HCT116 (cell line): ENCODE measurements around the gene IL20RB. TPM values are rescaled to one million over a fixed set of nuclear protein-coding genes. Genes with fewer than 3 reads are reported as not detected.
"Not testable (repeated sequence)": the region's sequence is repeated elsewhere in the genome, so short reads cannot be mapped to it uniquely, and the experiment has no call there.

Experiments used
- ATAC-seq: fragments of 200-7000 bp; cut with Tn5 transposase; 2 replicates; pipeline ENCODE4 v1.9.1; 2020; ENCODE audit warnings: mild to moderate bottlenecking, moderate library complexity
- BruUV-seq: library from RNA; stranded (reverse); fragments of 400-500 nt; replicated peaks from 2 replicates; lab custom pipeline; 2021; lab: Mats Ljungman, UMichigan
- CTCF ChIA-PET: fragments of 300-600 bp; sonication (Branson Sonifier 250); formaldehyde crosslinking; loops from one replicate; lab custom pipeline; 2021; ENCODE audit warnings: antibody characterized with exemption; lab: Charles Lee
- POLR2A ChIA-PET: fragments of 300-600, 350-600 bp; sonication (Branson Sonifier 250); formaldehyde crosslinking; loops from one replicate; lab custom pipeline; 2021; ENCODE audit warnings: antibody characterized with exemption; lab: Charles Lee
- RAD21 ChIA-PET, 2 experiments: fragments of 300-600 bp; sonication (Branson Sonifier 250); formaldehyde crosslinking; loops; one replicate each; lab custom pipeline; 2023; ENCODE audit warnings: low total read pairs in 2 of 2; ENCODE audit not compliant: uncharacterized antibody in 2 of 2, unreplicated experiment in 2 of 2, low non-redundant PET in 1 of 2; lab: Charles Lee
- DNase-seq: peaks from one replicate; pipeline ENCODE4 v3.0.0-alpha.2; 2010; ENCODE audit warnings: low read depth, low spot score
- H2AFZ ChIP-seq: fragments of 200-600 bp; shearing (Covaris generic), sonication (generic); 2 replicates; pipeline ENCODE4 v1.6.1; 2017; ENCODE audit warnings: low read depth, mixed run types, mixed read lengths, antibody characterized with exemption, low read length; ENCODE audit not compliant: poor library complexity, severe bottlenecking
- H3K27ac ChIP-seq: 2 replicates; pipeline ENCODE4 v1.5.1; 2012; ENCODE audit warnings: low read depth, low read length
- H3K27me3 ChIP-seq: fragments of 200-600 bp; sonication (generic); 2 replicates; pipeline ENCODE4 v1.6.1; 2016; ENCODE audit warnings: mixed run types, low read length, mixed read lengths; ENCODE audit not compliant: insufficient read depth
- H3K36me3 ChIP-seq, 2 experiments: fragments of 200-500 bp in 1 of 2; fragments of 200-600 bp in 1 of 2; sonication (Bioruptor generic) in 1 of 2; sonication (generic) in 1 of 2; 2 replicates each; pipeline versions ENCODE4 v1.5.1 to v1.6.1; 2014 to 2016; ENCODE audit warnings: low read length in 2 of 2, inconsistent platforms in 1 of 2, mixed read lengths in 1 of 2, mixed run types in 1 of 2; ENCODE audit not compliant: insufficient read depth in 2 of 2, control insufficient read depth in 1 of 2
- H3K4me1 ChIP-seq, 2 experiments: fragments of 200-600 bp in 1 of 2; sonication (generic) in 1 of 2; 2 replicates each; pipeline versions ENCODE4 v1.5.1 to v1.6.1; 2012 to 2017; ENCODE audit warnings: low read length in 2 of 2, inconsistent platforms in 1 of 2, mild to moderate bottlenecking in 1 of 2, mixed read lengths in 1 of 2, mixed run types in 1 of 2, moderate library complexity in 1 of 2; ENCODE audit not compliant: insufficient read depth in 2 of 2, control insufficient read depth in 1 of 2
- H3K4me2 ChIP-seq: fragments of 200-600 bp; sonication (generic); 2 replicates; pipeline ENCODE4 v1.6.1; 2017; ENCODE audit warnings: mixed run types, low read length, mixed read lengths
- H3K4me3 ChIP-seq, 2 experiments: fragments of 200-600 bp in 1 of 2; sonication (generic) in 1 of 2; replicated peaks in 1 of 2; 2 replicates each; pipeline ENCODE4 v1.5.1; 2011 to 2016; ENCODE audit warnings: low read length in 2 of 2, control low read depth in 1 of 2, low read depth in 1 of 2, mild to moderate bottlenecking in 1 of 2, mixed read lengths in 1 of 2, mixed run types in 1 of 2
- H3K79me2 ChIP-seq: fragments of 200-600 bp; sonication (generic); 2 replicates; pipeline ENCODE4 v1.6.1; 2017; ENCODE audit warnings: mild to moderate bottlenecking, mixed run types, low read length, moderate library complexity, mixed read lengths; ENCODE audit not compliant: insufficient read depth
- H3K9ac ChIP-seq: fragments of 200-600 bp; sonication (generic); 2 replicates; pipeline ENCODE4 v1.6.1; 2016; ENCODE audit warnings: low read length, mixed read lengths
- H3K9me2 ChIP-seq: fragments of 200-600 bp; sonication (generic), shearing (Covaris generic); 2 replicates; pipeline ENCODE4 v1.6.1; 2017; ENCODE audit warnings: mixed run types, mild to moderate bottlenecking, moderate library complexity; ENCODE audit not compliant: insufficient read depth
- H3K9me3 ChIP-seq, 2 experiments: fragments of 200-500 bp in 1 of 2; fragments of 200-600 bp in 1 of 2; sonication (Bioruptor generic) in 1 of 2; sonication (generic) in 1 of 2; 2 replicates each; pipeline ENCODE4 v1.6.1; 2014 to 2017; ENCODE audit warnings: low read length in 2 of 2, mixed read lengths in 2 of 2, inconsistent platforms in 1 of 2, low read depth in 1 of 2, mild to moderate bottlenecking in 1 of 2, mixed run types in 1 of 2, moderate library complexity in 1 of 2; ENCODE audit not compliant: control insufficient read depth in 1 of 2, insufficient read depth in 1 of 2
- H4K20me1 ChIP-seq: fragments of 200-600 bp; sonication (generic), shearing (Covaris generic); 2 replicates; pipeline ENCODE4 v1.6.1; 2017; ENCODE audit warnings: mixed run types, mild to moderate bottlenecking, moderate library complexity; ENCODE audit not compliant: insufficient read depth
- CBX3 ChIP-seq: IDR thresholded peaks from 2 replicates; pipeline ENCODE4 v1.6.1; 2012; ENCODE audit warnings: low read depth
- EGR1 ChIP-seq: IDR thresholded peaks from 2 replicates; pipeline ENCODE4 v1.6.1; 2012; ENCODE audit warnings: low read depth
- ELF1 ChIP-seq: IDR thresholded peaks from 2 replicates; pipeline ENCODE4 v1.6.1; 2012; ENCODE audit warnings: low read depth, borderline replicate concordance
- EZH2 ChIP-seq: fragments of 200-600 bp; sonication (generic); IDR thresholded peaks from 2 replicates; pipeline ENCODE4 v1.6.1; 2017; ENCODE audit warnings: antibody characterized with exemption, mixed run types
- EZH2phosphoT487 ChIP-seq: fragments of 200-600 bp; IDR thresholded peaks from 2 replicates; pipeline ENCODE4 v1.6.1; 2018; ENCODE audit warnings: antibody characterized with exemption, borderline replicate concordance
- POLR2A ChIP-seq: IDR thresholded peaks from 2 replicates; pipeline ENCODE4 v1.7.0; 2011; ENCODE audit warnings: borderline replicate concordance; ENCODE audit not compliant: insufficient read depth, insufficient read length; ENCODE audit errors: extremely low read depth
- POLR2AphosphoS5 ChIP-seq: IDR thresholded peaks from 2 replicates; pipeline ENCODE4 v1.6.1; 2011; ENCODE audit warnings: mild to moderate bottlenecking, low read depth, low read length, moderate library complexity
- RAD21 ChIP-seq: IDR thresholded peaks from 2 replicates; pipeline ENCODE4 v1.6.1; 2012; ENCODE audit warnings: low read depth, mild to moderate bottlenecking
- SIN3A ChIP-seq: IDR thresholded peaks from 2 replicates; pipeline ENCODE4 v1.6.1; 2012; ENCODE audit warnings: low read depth
- SP1 ChIP-seq: IDR thresholded peaks from 2 replicates; pipeline ENCODE4 v1.6.1; 2012; ENCODE audit warnings: low read depth
- SRF ChIP-seq: IDR thresholded peaks from 2 replicates; pipeline ENCODE4 v1.6.1; 2012; ENCODE audit warnings: low read depth
- TCF7L2 ChIP-seq: IDR thresholded peaks from 2 replicates; pipeline ENCODE4 v1.7.0; 2011; ENCODE audit warnings: borderline replicate concordance, inconsistent platforms; ENCODE audit not compliant: insufficient read depth, insufficient read length; ENCODE audit errors: extremely low read depth
- YY1 ChIP-seq: IDR thresholded peaks from 2 replicates; pipeline ENCODE4 v1.6.1; 2011; ENCODE audit warnings: low read length, low read depth, moderate library complexity, mild to moderate bottlenecking; ENCODE audit not compliant: insufficient replicate concordance; ENCODE audit errors: extremely low read depth
- ZBTB33 ChIP-seq: IDR thresholded peaks from 2 replicates; pipeline ENCODE4 v1.6.1; 2011; ENCODE audit warnings: mild to moderate bottlenecking, low read length, moderate library complexity; ENCODE audit not compliant: insufficient replicate concordance; ENCODE audit errors: extremely low read depth
- ZFX ChIP-seq: fragments of 450-650 bp; IDR thresholded peaks from 2 replicates; pipeline ENCODE4 v1.6.1; 2017
- ZNF274 ChIP-seq: fragments of 200-500 bp; sonication (Bioruptor generic); IDR thresholded peaks from 2 replicates; pipeline ENCODE4 v1.6.1; 2014; ENCODE audit warnings: mild to moderate bottlenecking, low read depth, low read length, inconsistent platforms
- intact Hi-C: fragments of 100-400 bp; cut with micrococcal nuclease; formaldehyde crosslinking; loops from 2 replicates; pipeline ENCODE4 v1.10.0; 2022
- total RNA-seq: library from RNA; stranded (reverse); gene quantifications from one replicate; pipeline ENCODE4 v1.2.1, GENCODE V29; 2021; ENCODE audit not compliant: unreplicated experiment
- TF ChIP-seq, protein P1 (sequence below): IDR thresholded peaks from 2 replicates; pipeline ENCODE4 v1.6.1; 2012
- TF ChIP-seq, protein P2 (sequence below), 3 experiments: fragments of 200-600 bp in 1 of 3; sonication (generic) in 1 of 3; IDR thresholded peaks in 2 of 3; conservative IDR thresholded peaks in 1 of 3; 2 replicates each; pipeline ENCODE4 v1.5.1; 2012 to 2017; ENCODE audit warnings: low read depth in 2 of 3, low read length in 2 of 3, antibody characterized with exemption in 1 of 3, borderline replicate concordance in 1 of 3, control low read depth in 1 of 3, mild to moderate bottlenecking in 1 of 3, mixed read lengths in 1 of 3, mixed run types in 1 of 3, moderate library complexity in 1 of 3; ENCODE audit not compliant: insufficient read depth in 1 of 3
- TF ChIP-seq, protein P3 (sequence below): IDR thresholded peaks from 2 replicates; pipeline ENCODE4 v1.6.1; 2012

IL20RB gene
- total RNA-seq, 1 experiment from 2014 or later = 6.1 TPM

GRCh38 chr3:136969539-136969938, 11.8 kb downstream of the IL20RB start:
- H3K27me3 ChIP-seq, H3K27ac ChIP-seq, H3K4me3 ChIP-seq, H3K4me1 ChIP-seq, H3K9ac ChIP-seq, CTCF ChIA-PET, POLR2A ChIA-PET, H3K79me2 ChIP-seq, H2AFZ ChIP-seq, RAD21 ChIA-PET, H4K20me1 ChIP-seq, ATAC-seq, intact Hi-C loops, BruUV-seq, DNase-seq, H3K9me3 ChIP-seq, H3K4me2 ChIP-seq, H3K36me3 ChIP-seq, H3K9me2 ChIP-seq: not testable (repeated sequence)

DNA sequence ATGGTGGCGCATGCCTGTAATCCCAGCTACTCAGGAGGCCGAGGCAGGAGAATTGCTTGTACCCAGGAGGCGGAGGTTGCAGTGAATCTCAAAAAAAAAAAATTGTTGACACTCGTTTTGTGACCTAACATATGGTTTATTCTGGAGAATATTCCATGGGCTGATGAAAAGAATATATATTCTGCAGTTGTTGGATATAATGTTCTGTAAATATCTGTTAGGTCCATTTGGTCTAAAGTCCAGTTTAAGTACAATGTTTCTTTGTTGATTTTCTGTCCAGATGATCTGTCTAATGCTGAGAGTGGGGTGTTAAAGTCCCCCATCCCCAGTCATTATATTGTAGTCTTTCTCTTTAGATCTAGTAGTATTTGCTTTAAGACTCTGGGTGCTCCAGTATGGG, 15.6 kb downstream of the IL20RB start:
- no peaks in the 10 kb centered on the region for H3K9me3 ChIP-seq
- POLR2A ChIA-PET = no interaction called here
- TF ChIP-seq ZFX = no peak
- TF ChIP-seq CBX3 = no peak
- no peak for TF ChIP-seq SP1
- TF ChIP-seq ELF1 = no peak
- no peak for TF ChIP-seq EGR1
- no peak for TF ChIP-seq TCF7L2
- no peak for TF ChIP-seq ZNF274
- no peak for TF ChIP-seq POLR2AphosphoS5
- TF ChIP-seq, protein P1, sequence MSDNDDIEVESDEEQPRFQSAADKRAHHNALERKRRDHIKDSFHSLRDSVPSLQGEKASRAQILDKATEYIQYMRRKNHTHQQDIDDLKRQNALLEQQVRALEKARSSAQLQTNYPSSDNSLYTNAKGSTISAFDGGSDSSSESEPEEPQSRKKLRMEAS = no peak
- no peak for TF ChIP-seq SRF
- TF ChIP-seq SIN3A = no peak
- TF ChIP-seq POLR2A = no peak
- TF ChIP-seq YY1 = no peak
- TF ChIP-seq, protein P2, sequence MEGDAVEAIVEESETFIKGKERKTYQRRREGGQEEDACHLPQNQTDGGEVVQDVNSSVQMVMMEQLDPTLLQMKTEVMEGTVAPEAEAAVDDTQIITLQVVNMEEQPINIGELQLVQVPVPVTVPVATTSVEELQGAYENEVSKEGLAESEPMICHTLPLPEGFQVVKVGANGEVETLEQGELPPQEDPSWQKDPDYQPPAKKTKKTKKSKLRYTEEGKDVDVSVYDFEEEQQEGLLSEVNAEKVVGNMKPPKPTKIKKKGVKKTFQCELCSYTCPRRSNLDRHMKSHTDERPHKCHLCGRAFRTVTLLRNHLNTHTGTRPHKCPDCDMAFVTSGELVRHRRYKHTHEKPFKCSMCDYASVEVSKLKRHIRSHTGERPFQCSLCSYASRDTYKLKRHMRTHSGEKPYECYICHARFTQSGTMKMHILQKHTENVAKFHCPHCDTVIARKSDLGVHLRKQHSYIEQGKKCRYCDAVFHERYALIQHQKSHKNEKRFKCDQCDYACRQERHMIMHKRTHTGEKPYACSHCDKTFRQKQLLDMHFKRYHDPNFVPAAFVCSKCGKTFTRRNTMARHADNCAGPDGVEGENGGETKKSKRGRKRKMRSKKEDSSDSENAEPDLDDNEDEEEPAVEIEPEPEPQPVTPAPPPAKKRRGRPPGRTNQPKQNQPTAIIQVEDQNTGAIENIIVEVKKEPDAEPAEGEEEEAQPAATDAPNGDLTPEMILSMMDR (IDR thresholded peaks at IDR 0.05 in 2 of 3, conservative IDR thresholded peaks at IDR 0.05 in 1 of 3; ENCODE audit: borderline replicate concordance in 1 of 3, insufficient read depth in 1 of 3, low read depth in 2 of 3, low read length in 2 of 3) = no peak
- TF ChIP-seq ZBTB33 = no peak
- TF ChIP-seq RAD21 = no peak
- TF ChIP-seq, protein P3, sequence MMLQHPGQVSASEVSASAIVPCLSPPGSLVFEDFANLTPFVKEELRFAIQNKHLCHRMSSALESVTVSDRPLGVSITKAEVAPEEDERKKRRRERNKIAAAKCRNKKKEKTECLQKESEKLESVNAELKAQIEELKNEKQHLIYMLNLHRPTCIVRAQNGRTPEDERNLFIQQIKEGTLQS = no peak
- no peak for TF ChIP-seq EZH2
- TF ChIP-seq EZH2phosphoT487 = no peak

More for the DNA sequence above, 15.6 kb downstream of the IL20RB start:
- Histone ChIP-seq H3K4me2 (no peak overlapping the region), H2AFZ (no peak overlapping the region), H3K27me3 (no peaks in the 10 kb centered on the region), H3K9me2 (0 out of 2 replicates have a peak, but pooled peaks cover 4% of the 10 kb centered on the region), H4K20me1 (no peaks in the 10 kb centered on the region), H3K4me3 (no peak overlapping the region), H3K79me2 (no peaks in the 10 kb centered on the region), H3K36me3 (no peaks in the 10 kb centered on the region), H3K4me1 (no peaks in the 10 kb centered on the region), H3K9ac (no peak overlapping the region), H3K27ac (no peak overlapping the region)
- CTCF ChIA-PET = no interaction called here
- intact Hi-C loops = no loop called here
- BruUV-seq = no TSS peak
- DNase-seq (no peak), ATAC-seq (no peak)
- RAD21 ChIA-PET = no interaction called here
